CD4-positive, alpha-beta memory T cell (primary cell): ENCODE results near the gene MSANTD1. TPM values are rescaled to one million over a fixed set of nuclear protein-coding genes. Genes with fewer than 3 reads are reported as not detected.

Source experiments
- CTCF ChIA-PET: fragments of 350-600 bp; sonication (Branson Sonifier 250); formaldehyde crosslinking; loops from one replicate; lab custom pipeline; 2021; ENCODE audit warnings: inconsistent platforms; ENCODE audit not compliant: partially characterized antibody; lab: Charles Lee
- POLR2A ChIA-PET: fragments of 350-600 bp; sonication (Branson Sonifier 250); formaldehyde crosslinking; loops from one replicate; lab custom pipeline; 2021; ENCODE audit not compliant: partially characterized antibody; lab: Charles Lee
- DNase-seq, 5 donors: peaks; one replicate each; pipeline versions ENCODE4 v3.0.0 to v3.0.0-alpha.2; 2020 to 2022; ENCODE audit warnings: mixed read lengths in 1 of 5
- H3K27ac ChIP-seq: one replicate; pipeline ENCODE4 v1.7.0; 2013; ENCODE audit warnings: low read depth, low read length
- H3K27me3 ChIP-seq: 2 replicates; pipeline ENCODE4 v1.7.0; 2013; ENCODE audit warnings: mild to moderate bottlenecking, low read length, moderate library complexity; ENCODE audit not compliant: insufficient read depth
- H3K36me3 ChIP-seq: 2 replicates; pipeline ENCODE4 v1.7.0; 2013; ENCODE audit warnings: mild to moderate bottlenecking, low read length, moderate library complexity; ENCODE audit not compliant: insufficient read depth
- H3K4me1 ChIP-seq: 2 replicates; pipeline ENCODE4 v1.7.0; 2013; ENCODE audit warnings: mild to moderate bottlenecking, low read length, moderate library complexity; ENCODE audit not compliant: insufficient read depth
- H3K4me3 ChIP-seq, 2 donors: one replicate each; pipeline ENCODE4 v1.7.0; 2013; ENCODE audit warnings: low read length in 2 of 2, mild to moderate bottlenecking in 1 of 2
- H3K9me3 ChIP-seq, 2 donors: one replicate each; pipeline ENCODE4 v1.7.0; 2013; ENCODE audit warnings: low read length in 2 of 2, control low read depth in 1 of 2; ENCODE audit not compliant: control insufficient read depth in 1 of 2
- H3K27ac Mint-ChIP-seq, 7 donors: one replicate each; pipeline ENCODE4 v1.8.0; 2020 to 2021; ENCODE audit warnings: mixed read lengths in 7 of 7, mild to moderate bottlenecking in 6 of 7, inconsistent platforms in 3 of 7, moderate library complexity in 3 of 7
- H3K27me3 Mint-ChIP-seq, 2 donors: one replicate each; pipeline ENCODE4 v1.8.0; 2020 to 2021; ENCODE audit warnings: mixed read lengths in 2 of 2
- H3K36me3 Mint-ChIP-seq, 2 donors: one replicate each; pipeline ENCODE4 v1.8.0; 2020 to 2021; ENCODE audit warnings: mixed read lengths in 2 of 2, inconsistent platforms in 1 of 2, mild to moderate bottlenecking in 1 of 2
- H3K4me1 Mint-ChIP-seq, 4 donors: one replicate each; pipeline ENCODE4 v1.8.0; 2020 to 2021; ENCODE audit warnings: mixed read lengths in 4 of 4, mild to moderate bottlenecking in 1 of 4
- H3K4me3 Mint-ChIP-seq, 8 donors: one replicate each; pipeline ENCODE4 v1.8.0; 2020 to 2021; ENCODE audit warnings: mixed read lengths in 8 of 8, mild to moderate bottlenecking in 7 of 8, moderate library complexity in 6 of 8, inconsistent platforms in 3 of 8
- H3K9me3 Mint-ChIP-seq, 8 donors: one replicate each; pipeline ENCODE4 v1.8.0; 2020 to 2021; ENCODE audit warnings: mixed read lengths in 8 of 8, mild to moderate bottlenecking in 5 of 8, inconsistent platforms in 3 of 8, moderate library complexity in 1 of 8
- intact Hi-C: fragments of 100-400 bp; cut with micrococcal nuclease; formaldehyde crosslinking; loops from one replicate; pipeline ENCODE4 v1.15.1; 2023
- polyA plus RNA-seq, 2 donors: library from polyadenylated mRNA; unstranded; fragments of 300-500 nt; fragmentation: Illumina TruSeq; gene quantifications; one replicate each; pipeline ENCODE4 v1.2.3, GENCODE V29; 2021
- total RNA-seq, 2 experiments: library from RNA; stranded (reverse); gene quantifications; one replicate each; pipeline ENCODE4 v1.2.3, GENCODE V29; 2021

The MSANTD1 gene
- total and polyA plus RNA-seq, 4 experiments from 2014 or later, result 0.08 to 2.2 (median 2.0) TPM; not detected in 1

DNA sequence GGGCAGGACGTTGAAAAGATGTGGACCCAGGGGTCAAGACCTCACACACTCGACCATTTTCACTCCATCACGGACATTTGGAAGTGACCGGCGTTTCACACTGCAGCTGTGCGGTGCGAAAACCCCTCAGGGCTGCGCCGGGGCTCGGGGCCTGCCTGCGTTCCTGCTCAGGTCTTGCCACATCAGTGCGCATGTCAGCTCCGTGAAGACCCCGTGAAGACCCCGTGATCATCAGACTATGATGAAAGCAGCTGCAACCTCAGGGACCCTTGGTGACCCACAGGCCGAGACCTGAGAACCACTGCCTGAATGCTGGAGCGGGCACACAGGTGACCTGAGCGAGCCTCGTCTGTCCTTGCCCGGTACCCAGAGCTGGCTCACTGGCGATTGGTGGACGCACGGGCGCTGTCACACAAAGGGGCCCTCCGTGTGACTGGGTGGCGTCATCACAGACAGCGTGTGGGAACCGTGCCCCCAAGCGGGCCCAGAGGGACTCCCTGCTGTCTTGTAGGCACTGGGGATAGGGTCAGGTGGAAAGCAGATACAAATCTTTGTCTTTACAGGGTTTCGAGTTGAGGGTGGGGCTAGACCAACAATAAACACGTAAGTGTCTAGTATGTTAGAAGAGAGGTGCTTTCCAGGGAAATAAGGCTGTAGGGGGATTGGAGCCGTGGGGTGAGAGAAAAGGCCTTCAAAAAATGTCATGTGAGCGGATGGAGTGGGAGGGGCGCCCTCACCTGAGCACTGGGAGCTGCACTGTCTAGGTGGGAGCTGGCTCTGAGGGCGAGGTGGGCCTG, 12.7 kb downstream of the MSANTD1 start:
- H3K27ac Mint-ChIP-seq, result peak overlapping the region in 1 of 7 donors; percentile 44
- no peak overlapping the region for H3K4me3 Mint-ChIP-seq
- Histone ChIP-seq H3K9me3 (no peaks in the 10 kb centered on the region), H3K36me3 (no peaks in the 10 kb centered on the region), H3K27me3 (no peaks in the 10 kb centered on the region), H3K4me1 (no peaks in the 10 kb centered on the region), H3K4me3 (no peak overlapping the region), H3K27ac (no peak overlapping the region)
- no peaks in the 10 kb centered on the region for H3K4me1 Mint-ChIP-seq
- CTCF ChIA-PET, result no interaction called here
- POLR2A ChIA-PET, result no interaction called here
- DNase-seq, result no peak
- H3K36me3 Mint-ChIP-seq, result peaks cover 0 to 1% of the 10 kb centered on the region in 2 donors
- peaks cover 0 to 4% (median 0%) of the 10 kb centered on the region in 8 donors for H3K9me3 Mint-ChIP-seq
- no peaks in the 10 kb centered on the region for H3K27me3 Mint-ChIP-seq
- intact Hi-C loops, result no loop called here

GRCh38 chr4:3262208-3263052, 13.5 kb downstream of the MSANTD1 start:
- H3K9me3 Mint-ChIP-seq, result peaks cover 0 to 4% (median 0%) of the 10 kb centered on the region in 8 donors
- intact Hi-C loops, result no loop called here
- no peak for DNase-seq
- POLR2A ChIA-PET, result no interaction called here
- Histone ChIP-seq H3K27ac (no peak overlapping the region), H3K36me3 (no peaks in the 10 kb centered on the region), H3K9me3 (no peaks in the 10 kb centered on the region), H3K4me3 (no peak overlapping the region), H3K27me3 (no peaks in the 10 kb centered on the region), H3K4me1 (no peaks in the 10 kb centered on the region)
- H3K4me1 Mint-ChIP-seq, result no peaks in the 10 kb centered on the region
- H3K27me3 Mint-ChIP-seq, result no peaks in the 10 kb centered on the region
- no peaks in the 10 kb centered on the region for H3K36me3 Mint-ChIP-seq
- CTCF ChIA-PET, result interaction anchor here (1.2 kb wide), 1 partner anchor 11 kb away, joined by 3 read pairs; no protein-coding TSS in a partner anchor
- no peak overlapping the region for H3K27ac Mint-ChIP-seq
- H3K4me3 Mint-ChIP-seq, result no peak overlapping the region

- POLR2A ChIA-PET, result no interaction called here
These were observed 14.3 kb downstream of the MSANTD1 start for GRCh38 chr4:3263053-3263875.

DNA sequence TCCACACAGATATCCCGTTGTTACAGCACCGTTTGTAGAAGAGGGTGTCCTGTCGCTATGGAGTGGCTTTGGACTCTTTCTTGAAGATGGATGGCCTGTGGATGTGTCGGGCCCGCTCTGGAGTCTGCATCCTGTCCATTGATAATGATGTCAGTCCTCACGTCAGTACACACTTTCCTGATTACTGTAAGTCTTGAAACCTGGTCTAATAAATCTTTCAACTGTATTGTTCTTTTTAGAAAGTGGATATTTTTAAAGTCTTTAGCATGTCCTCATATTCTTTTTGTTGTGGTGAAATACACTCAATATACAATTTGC, 14.9 kb downstream of the MSANTD1 start:
- Mint-ChIP-seq H3K4me3 (no peak overlapping the region), H3K27me3 (no peaks in the 10 kb centered on the region), H3K27ac (no peak overlapping the region), H3K4me1 (no peaks in the 10 kb centered on the region), H3K9me3 (peaks cover 0 to 4% (median 0%) of the 10 kb centered on the region in 8 donors), H3K36me3 (no peaks in the 10 kb centered on the region)
- no peaks in the 10 kb centered on the region for H3K27me3 ChIP-seq
- no peaks in the 10 kb centered on the region for H3K36me3 ChIP-seq
- no peak overlapping the region for H3K27ac ChIP-seq
- H3K4me3 ChIP-seq, result no peak overlapping the region
- H3K9me3 ChIP-seq, result no peaks in the 10 kb centered on the region
- no peaks in the 10 kb centered on the region for H3K4me1 ChIP-seq
- POLR2A ChIA-PET, result no interaction called here
- no peak for DNase-seq
- intact Hi-C loops, result no loop called here
- CTCF ChIA-PET, result interaction anchor here (1.2 kb wide), 1 partner anchor 9 kb away, joined by 3 read pairs; no protein-coding TSS in a partner anchor

More at GRCh38 chr4:3263053-3263875, 14.3 kb downstream of the MSANTD1 start:
- H3K4me3 ChIP-seq, result no peak overlapping the region
- no peaks in the 10 kb centered on the region for H3K36me3 ChIP-seq
- H3K36me3 Mint-ChIP-seq, result no peaks in the 10 kb centered on the region
- no peak overlapping the region for H3K27ac ChIP-seq
- no peaks in the 10 kb centered on the region for H3K4me1 ChIP-seq
- H3K27me3 ChIP-seq, result no peaks in the 10 kb centered on the region
- H3K9me3 Mint-ChIP-seq, result peaks cover 0 to 4% (median 0%) of the 10 kb centered on the region in 8 donors
- H3K27me3 Mint-ChIP-seq, result no peaks in the 10 kb centered on the region
- no peaks in the 10 kb centered on the region for H3K9me3 ChIP-seq
- no peak overlapping the region for H3K4me3 Mint-ChIP-seq
- peak overlapping the region in 2 of 7 donors; percentile 57 to 62 for H3K27ac Mint-ChIP-seq
- intact Hi-C loops, result no loop called here
- no peak for DNase-seq
- CTCF ChIA-PET, result interaction anchor here (1.2 kb wide), 1 partner anchor 10 kb away, joined by 3 read pairs; no protein-coding TSS in a partner anchor
- no peaks in the 10 kb centered on the region for H3K4me1 Mint-ChIP-seq

DNA sequence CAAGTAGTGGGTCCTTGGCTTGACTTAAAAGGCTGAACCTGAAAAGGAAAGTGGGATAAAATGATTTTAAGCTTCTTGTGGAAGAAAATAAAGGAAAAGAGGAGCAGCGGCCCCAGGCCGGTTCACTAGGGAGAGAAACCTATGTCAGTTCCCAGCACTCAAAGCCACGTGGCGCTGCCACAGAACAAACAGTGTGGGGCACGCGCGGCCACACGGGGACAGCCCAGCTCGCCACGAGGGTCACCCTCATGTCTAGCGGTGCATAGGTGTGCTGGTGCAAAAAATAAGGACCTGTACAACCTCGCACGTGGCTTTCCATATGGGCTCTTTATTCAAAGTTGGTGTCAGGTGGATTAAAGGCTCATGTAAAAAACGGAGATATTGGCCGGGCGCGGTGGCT, 17.1 kb downstream of the MSANTD1 start:
- no peaks in the 10 kb centered on the region for H3K36me3 ChIP-seq
- no peak for DNase-seq
- Mint-ChIP-seq H3K4me1 (no peaks in the 10 kb centered on the region), H3K4me3 (no peak overlapping the region), H3K36me3 (no peaks in the 10 kb centered on the region), H3K27me3 (no peaks in the 10 kb centered on the region), H3K9me3 (peaks cover 0 to 4% (median 0%) of the 10 kb centered on the region in 8 donors), H3K27ac (no peak overlapping the region)
- no peaks in the 10 kb centered on the region for H3K4me1 ChIP-seq
- no peaks in the 10 kb centered on the region for H3K27me3 ChIP-seq
- intact Hi-C loops, result no loop called here
- ChIA-PET CTCF (no interaction called here), POLR2A (no interaction called here)
- H3K9me3 ChIP-seq, result no peaks in the 10 kb centered on the region
- H3K4me3 ChIP-seq, result no peak overlapping the region
- H3K27ac ChIP-seq, result no peak overlapping the region

DNA sequence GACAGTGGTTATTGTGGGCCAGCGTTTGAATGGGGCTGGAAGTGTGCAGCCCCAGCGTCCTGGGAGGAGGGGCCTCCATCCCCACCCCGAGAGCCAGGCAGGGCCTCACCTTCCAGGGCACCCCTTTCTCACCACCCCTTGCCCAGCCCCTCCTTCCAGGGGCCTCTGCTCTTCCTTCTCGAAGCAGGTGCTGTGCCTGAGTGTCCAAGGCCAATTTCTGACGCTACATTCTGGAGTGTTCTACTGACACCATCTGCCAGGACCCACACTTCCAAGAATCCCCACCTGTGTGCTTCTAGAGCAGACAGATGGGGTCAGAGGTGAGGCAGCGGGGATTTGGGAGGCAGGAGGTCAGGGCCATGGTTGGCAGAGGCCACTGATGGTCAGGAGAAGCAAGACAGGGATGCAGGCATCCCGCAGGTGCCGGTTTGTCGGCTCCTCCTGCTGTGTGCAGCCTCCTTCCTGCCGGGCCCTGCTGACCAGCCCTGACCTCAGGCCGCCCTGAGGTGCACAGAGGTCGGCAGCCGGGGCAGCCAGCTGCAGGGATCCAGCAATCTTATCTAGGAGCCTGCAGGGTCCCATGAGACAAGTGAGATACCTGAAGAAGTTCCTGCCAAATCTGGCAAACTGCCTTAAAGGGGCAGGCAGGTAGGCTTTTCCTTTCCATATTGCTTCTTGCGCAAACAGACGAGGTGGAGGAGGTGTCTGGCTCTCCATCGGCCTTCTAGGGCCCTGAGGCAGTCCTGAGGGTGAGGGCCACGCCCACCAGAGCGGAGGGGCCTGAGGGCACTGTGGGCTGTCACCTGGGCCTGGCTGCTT, 18.8 kb downstream of the MSANTD1 start:
- Mint-ChIP-seq H3K27ac (no peak overlapping the region), H3K27me3 (peaks cover 0 to 1% of the 10 kb centered on the region in 2 donors), H3K9me3 (peaks cover 0 to 4% (median 0%) of the 10 kb centered on the region in 8 donors), H3K4me1 (no peaks in the 10 kb centered on the region), H3K36me3 (no peaks in the 10 kb centered on the region), H3K4me3 (no peak overlapping the region)
- ChIA-PET CTCF (no interaction called here), POLR2A (no interaction called here)
- Histone ChIP-seq H3K4me1 (no peaks in the 10 kb centered on the region), H3K27me3 (no peaks in the 10 kb centered on the region), H3K9me3 (no peaks in the 10 kb centered on the region), H3K36me3 (no peaks in the 10 kb centered on the region), H3K27ac (no peak overlapping the region), H3K4me3 (no peak overlapping the region)
- intact Hi-C loops, result no loop called here
- DNase-seq, result no peak
